K562 (cell line): ENCODE results near the gene SLC22A6. TPM values are rescaled to one million over a fixed set of nuclear protein-coding genes. Genes with fewer than 3 reads are reported as not detected.

ENCODE experiments used
- POLR3A ChIP-seq: IDR thresholded peaks from 2 replicates; pipeline ENCODE4 v1.6.1; 2011; ENCODE audit warnings: borderline replicate concordance, mild to moderate bottlenecking, moderate library complexity; ENCODE audit not compliant: insufficient read length, insufficient read depth; ENCODE audit errors: extremely low read depth
- ZFX ChIP-seq: sonication (generic); formaldehyde crosslinking; IDR thresholded peaks from 2 replicates; pipeline ENCODE4 v1.8.0; 2022; ENCODE audit warnings: mild to moderate bottlenecking, missing genetic modification reagents, moderate library complexity
- ZNF124 ChIP-seq: sonication (generic); formaldehyde crosslinking; IDR thresholded peaks from 2 replicates; pipeline ENCODE4 v1.8.1; 2022; ENCODE audit warnings: missing genetic modification reagents
- ZNF407 ChIP-seq: fragments of 450-650 bp; IDR thresholded peaks from 2 replicates; pipeline ENCODE4 v1.6.1; 2016; ENCODE audit warnings: low read depth
- polyA plus RNA-seq, 8 experiments: library from polyadenylated mRNA; depleted of rRNA in 4 of 8; stranded (reverse) in 5 of 8; unstranded in 3 of 8; fragments of >200 nt; fragmentation: Nextera tagmentation in 2 of 8; fragmentation: Illumina TruSeq in 1 of 8; extraction: Ambion mirVana in 2 of 8; extraction: Trizol in 1 of 8; gene quantifications; 2 replicates each; pipeline versions ENCODE4 v1.2.1 to v1.2.3, GENCODE V29; 2011 to 2014; ENCODE audit warnings: inconsistent platforms in 1 of 8, missing spikeins in 1 of 8
- total RNA-seq, 7 experiments: library from RNA; depleted of rRNA in 6 of 7; stranded (reverse); fragments of >200 nt in 6 of 7; fragmentation: Illumina TruSeq in 2 of 7; extraction: Trizol in 2 of 7; gene quantifications; 2 replicates each; pipeline versions ENCODE4 v1.2.1 to v1.2.3, GENCODE V29; 2011 to 2021; ENCODE audit warnings: low replicate concordance in 1 of 7

SLC22A6 gene
- total and polyA plus RNA-seq, 9 of the 15 experiments (the other 6 are each of a cell fraction or from before 2014, with no cell fraction given) = not detected

DNA sequence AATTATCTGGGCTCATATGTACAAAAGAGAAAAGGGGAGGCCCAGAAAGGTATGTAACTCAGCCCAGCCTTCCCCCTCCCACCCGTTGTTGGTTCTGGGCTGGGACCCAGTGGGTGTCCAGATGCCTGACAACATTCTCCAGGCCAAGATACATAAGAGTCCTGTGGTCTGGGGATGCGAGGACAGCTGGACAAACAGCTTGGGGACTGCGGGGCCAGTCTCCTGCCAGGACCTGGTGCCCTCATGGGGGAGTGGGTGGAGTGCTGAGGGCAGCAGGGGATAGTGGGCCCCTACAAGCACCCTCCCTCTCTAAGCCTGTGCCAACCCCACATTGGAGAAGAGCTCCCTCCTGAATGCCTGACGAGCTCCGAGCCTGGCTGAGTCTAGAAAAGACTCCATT is 3.5 kb upstream of the SLC22A6 start (continued):
- TF ChIP-seq ZNF407 (no peak), POLR3A (no peak), ZFX (CRISPR knock-in tag) (no peak), ZNF124 (CRISPR knock-in tag) (no peak)
